Measurements from ENCODE around the gene HMCN2.
A peak's percentile ranks its signal among the peaks of the same experiment; 100 is the strongest.

The HMCN2 gene

GRCh38 chr9:130364619-130365322 is 99.2 kb downstream of the HMCN2 start:
- TF ChIP-seq CTCF (IDR thresholded peaks at IDR 0.05; ENCODE audit: low read depth, low read length): no peak
- in situ Hi-C loops (cut with HindIII; ENCODE audit: low sequenced_read_pairs): no loop called here
- DNase-seq (ENCODE audit: low read depth, low spot score): no peak
- no peak overlapping the region for H3K4me3 ChIP-seq (ENCODE audit: low read depth, low read length)

GRCh38 chr9:130365323-130365721 is 99.8 kb downstream of the HMCN2 start:
- DNase-seq (ENCODE audit: low read depth, low spot score): no peak
- H3K4me3 ChIP-seq (ENCODE audit: low read depth, low read length): no peak overlapping the region
- TF ChIP-seq CTCF (IDR thresholded peaks at IDR 0.05; ENCODE audit: low read depth, low read length): no peak
- in situ Hi-C loops (cut with HindIII; ENCODE audit: low sequenced_read_pairs): no loop called here

GRCh38 chr9:130366072-130366471 is 100.5 kb downstream of the HMCN2 start:
- no peak overlapping the region for H3K4me3 ChIP-seq (ENCODE audit: low read depth, low read length)
- no peak for DNase-seq (ENCODE audit: low read depth, low spot score)
- in situ Hi-C loops (cut with HindIII; ENCODE audit: low sequenced_read_pairs): no loop called here
- no peak for TF ChIP-seq CTCF (IDR thresholded peaks at IDR 0.05; ENCODE audit: low read depth, low read length)

- no peak for TF ChIP-seq CTCF (IDR thresholded peaks at IDR 0.05; ENCODE audit: low read depth, low read length)
- in situ Hi-C loops (cut with HindIII; ENCODE audit: low sequenced_read_pairs): no loop called here
- H3K4me3 ChIP-seq (ENCODE audit: low read depth, low read length): no peak overlapping the region
- DNase-seq (ENCODE audit: low read depth, low spot score): no peak
Observed at GRCh38 chr9:130366888-130367550, 101.5 kb downstream of the HMCN2 start.

- TF ChIP-seq CTCF (IDR thresholded peaks at IDR 0.05; ENCODE audit: low read depth, low read length): peak; percentile 9
- no peak overlapping the region for H3K4me3 ChIP-seq (ENCODE audit: low read depth, low read length)
- no peak for DNase-seq (ENCODE audit: low read depth, low spot score)
- in situ Hi-C loops (cut with HindIII; ENCODE audit: low sequenced_read_pairs): no loop called here
Observed at GRCh38 chr9:130368631-130369103, 103.1 kb downstream of the HMCN2 start.

- DNase-seq (ENCODE audit: low read depth, low spot score): no peak
- in situ Hi-C loops (cut with HindIII; ENCODE audit: low sequenced_read_pairs): no loop called here
- no peak overlapping the region for H3K4me3 ChIP-seq (ENCODE audit: low read depth, low read length)
- no peak for TF ChIP-seq CTCF (IDR thresholded peaks at IDR 0.05; ENCODE audit: low read depth, low read length)
Observed at GRCh38 chr9:130370226-130370625, 104.7 kb downstream of the HMCN2 start.
